Vagina (tissue), 2 donors: Measurements from ENCODE around the gene PDE4C.

Experiments
- POLR2A ChIP-seq, 2 donors: fragments of 450-650 bp; IDR thresholded peaks; one replicate each; pipeline ENCODE4 v1.6.1; 2017; ENCODE audit warnings: antibody characterized with exemption in 2 of 2, mild to moderate bottlenecking in 2 of 2, moderate library complexity in 2 of 2
- TF ChIP-seq, protein P1 (sequence below), 3 experiments: fragments of 450-650 bp in 2 of 3; fragments of 200-600 bp in 1 of 3; sonication (generic) in 1 of 3; IDR thresholded peaks; one replicate each; pipeline ENCODE4 v1.5.1; 2017 to 2019; ENCODE audit warnings: antibody characterized with exemption in 3 of 3, mild to moderate bottlenecking in 2 of 3, moderate library complexity in 2 of 3

DNA sequence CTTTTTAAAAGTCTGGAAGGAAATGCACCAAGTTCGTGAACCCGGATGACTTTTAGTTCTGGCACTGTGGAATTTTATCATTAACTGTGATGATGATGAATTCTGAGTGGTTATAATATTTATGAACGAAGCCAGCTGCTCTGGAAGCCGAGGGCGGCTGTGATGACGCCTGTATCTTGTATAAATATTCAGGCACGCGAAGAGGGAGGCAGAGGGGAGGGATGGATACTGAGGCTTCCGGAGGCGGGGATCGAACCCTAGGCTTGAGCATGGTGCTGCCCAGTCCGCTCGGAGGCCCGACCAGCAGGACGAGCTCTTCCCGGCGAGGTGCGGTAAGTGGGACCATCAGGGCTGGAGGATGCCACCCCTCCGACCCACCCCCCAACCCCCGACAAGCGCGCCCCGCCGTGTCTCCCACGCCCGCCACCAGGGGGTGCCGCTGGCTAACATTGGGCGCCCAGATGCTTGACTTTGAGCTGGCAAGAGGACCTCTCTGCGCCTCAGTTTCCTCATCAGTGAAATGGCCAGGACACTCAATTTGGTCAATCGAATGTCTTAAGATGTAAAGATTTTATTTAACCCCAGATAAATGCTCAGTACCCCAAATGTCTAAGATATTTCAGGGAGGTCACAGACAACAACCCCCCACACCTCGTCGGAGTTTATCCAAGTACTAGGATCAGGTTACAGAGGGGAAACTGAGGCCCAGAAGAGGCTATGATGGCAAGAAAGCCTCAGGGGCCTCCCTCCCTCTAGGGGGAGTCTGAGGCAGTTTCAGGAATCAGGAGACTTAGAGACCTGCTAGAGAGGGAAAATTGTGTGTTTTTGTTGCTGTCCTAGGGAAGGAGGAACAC, 17.9 kb downstream of the PDE4C start:
- TF ChIP-seq, protein P1, sequence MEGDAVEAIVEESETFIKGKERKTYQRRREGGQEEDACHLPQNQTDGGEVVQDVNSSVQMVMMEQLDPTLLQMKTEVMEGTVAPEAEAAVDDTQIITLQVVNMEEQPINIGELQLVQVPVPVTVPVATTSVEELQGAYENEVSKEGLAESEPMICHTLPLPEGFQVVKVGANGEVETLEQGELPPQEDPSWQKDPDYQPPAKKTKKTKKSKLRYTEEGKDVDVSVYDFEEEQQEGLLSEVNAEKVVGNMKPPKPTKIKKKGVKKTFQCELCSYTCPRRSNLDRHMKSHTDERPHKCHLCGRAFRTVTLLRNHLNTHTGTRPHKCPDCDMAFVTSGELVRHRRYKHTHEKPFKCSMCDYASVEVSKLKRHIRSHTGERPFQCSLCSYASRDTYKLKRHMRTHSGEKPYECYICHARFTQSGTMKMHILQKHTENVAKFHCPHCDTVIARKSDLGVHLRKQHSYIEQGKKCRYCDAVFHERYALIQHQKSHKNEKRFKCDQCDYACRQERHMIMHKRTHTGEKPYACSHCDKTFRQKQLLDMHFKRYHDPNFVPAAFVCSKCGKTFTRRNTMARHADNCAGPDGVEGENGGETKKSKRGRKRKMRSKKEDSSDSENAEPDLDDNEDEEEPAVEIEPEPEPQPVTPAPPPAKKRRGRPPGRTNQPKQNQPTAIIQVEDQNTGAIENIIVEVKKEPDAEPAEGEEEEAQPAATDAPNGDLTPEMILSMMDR (IDR thresholded peaks at IDR 0.05): peak in 1 of 3 experiments; percentile 65
- TF ChIP-seq POLR2A (IDR thresholded peaks at IDR 0.05): no peak
